ENCODE results near the gene ZNF207.
"Not testable (repeated sequence)": the region's sequence is repeated elsewhere in the genome, so short reads cannot be mapped to it uniquely, and the experiment has no call there.

Gene ZNF207

GRCh38 chr17:32349854-32350665 lies at the start of gene ZNF207:
Gene ZNF207, plus strand, starts transcription at chr17:32350157. Its CDS starts 129 bp downstream, at chr17:32350286.
- peak; percentile 90 for DNase-seq (ENCODE audit: low read depth in 2 of 2)

GRCh38 chr17:32302037-32302436 lies 47.9 kb upstream of the ZNF207 start:
- DNase-seq (ENCODE audit: low read depth in 2 of 2) = no peak

GRCh38 chr17:32302860-32303649 lies 46.9 kb upstream of the ZNF207 start:
- no peak for DNase-seq (ENCODE audit: low read depth in 2 of 2)

GRCh38 chr17:32303781-32304288 lies 46.1 kb upstream of the ZNF207 start:
- no peak for DNase-seq (ENCODE audit: low read depth in 2 of 2)

- DNase-seq (ENCODE audit: low read depth in 2 of 2) = no peak
Observed at GRCh38 chr17:32305049-32305448, 44.9 kb upstream of the ZNF207 start.

GRCh38 chr17:32307658-32308057 lies 42.3 kb upstream of the ZNF207 start:
- no peak for DNase-seq (ENCODE audit: low read depth in 2 of 2)

GRCh38 chr17:32311028-32311536 lies 38.9 kb upstream of the ZNF207 start:
- DNase-seq (ENCODE audit: low read depth in 2 of 2) = no peak

GRCh38 chr17:32314636-32315035 lies 35.3 kb upstream of the ZNF207 start:
- no peak for DNase-seq (ENCODE audit: low read depth in 2 of 2)

GRCh38 chr17:32315171-32315570 lies 34.8 kb upstream of the ZNF207 start:
- DNase-seq (ENCODE audit: low read depth in 2 of 2) = no peak

- DNase-seq (ENCODE audit: low read depth in 2 of 2) = not testable (repeated sequence)
Observed at GRCh38 chr17:32316653-32317052, 33.3 kb upstream of the ZNF207 start.

GRCh38 chr17:32317353-32317752 lies 32.6 kb upstream of the ZNF207 start:
- DNase-seq (ENCODE audit: low read depth in 2 of 2) = no peak

GRCh38 chr17:32318071-32318470 lies 31.9 kb upstream of the ZNF207 start:
- no peak for DNase-seq (ENCODE audit: low read depth in 2 of 2)

GRCh38 chr17:32319548-32319905 lies 30.4 kb upstream of the ZNF207 start:
- DNase-seq (ENCODE audit: low read depth in 2 of 2) = peak in 1 of 2 experiments; percentile 23

- DNase-seq (ENCODE audit: low read depth in 2 of 2) = not testable (repeated sequence)
Observed at GRCh38 chr17:32320080-32320479, 29.9 kb upstream of the ZNF207 start.

- DNase-seq (ENCODE audit: low read depth in 2 of 2) = no peak
Observed at GRCh38 chr17:32320847-32321246, 29.1 kb upstream of the ZNF207 start.

GRCh38 chr17:32323046-32323445 lies 26.9 kb upstream of the ZNF207 start:
- no peak for DNase-seq (ENCODE audit: low read depth in 2 of 2)

GRCh38 chr17:32323811-32324491 lies 26.0 kb upstream of the ZNF207 start:
- DNase-seq (ENCODE audit: low read depth in 2 of 2) = no peak

GRCh38 chr17:32327911-32328310 lies 22.0 kb upstream of the ZNF207 start:
- DNase-seq (ENCODE audit: low read depth in 2 of 2) = no peak

- DNase-seq (ENCODE audit: low read depth in 2 of 2) = no peak
Observed at GRCh38 chr17:32330147-32330546, 19.8 kb upstream of the ZNF207 start.

- peak in 1 of 2 experiments; percentile 22 for DNase-seq (ENCODE audit: low read depth in 2 of 2)
Observed at GRCh38 chr17:32331243-32332040, 18.5 kb upstream of the ZNF207 start.

- no peak for DNase-seq (ENCODE audit: low read depth in 2 of 2)
Observed at GRCh38 chr17:32333187-32333586, 16.8 kb upstream of the ZNF207 start.

Data from fibroblast of skin of left quadriceps (primary cell).